ENCODE measurements around the gene PDS5A. TPM values are rescaled to one million over a fixed set of nuclear protein-coding genes. Genes with fewer than 3 reads are reported as not detected.
"Not testable (repeated sequence)": the region's sequence is repeated elsewhere in the genome, so short reads cannot be mapped to it uniquely, and the experiment has no call there.

The PDS5A gene
- total RNA-seq, 1 donor from 2014 or later, result 33.1 TPM

- no peak for DNase-seq (ENCODE audit: low spot score)
- intact Hi-C loops (cut with DNase I), result no loop called here
Measured at GRCh38 chr4:39855909-39856512, 121.7 kb downstream of the PDS5A start.

GRCh38 chr4:39852636-39853035, 125.1 kb downstream of the PDS5A start:
- DNase-seq (ENCODE audit: low spot score), result no peak
- intact Hi-C loops (cut with DNase I), result no loop called here

DNA sequence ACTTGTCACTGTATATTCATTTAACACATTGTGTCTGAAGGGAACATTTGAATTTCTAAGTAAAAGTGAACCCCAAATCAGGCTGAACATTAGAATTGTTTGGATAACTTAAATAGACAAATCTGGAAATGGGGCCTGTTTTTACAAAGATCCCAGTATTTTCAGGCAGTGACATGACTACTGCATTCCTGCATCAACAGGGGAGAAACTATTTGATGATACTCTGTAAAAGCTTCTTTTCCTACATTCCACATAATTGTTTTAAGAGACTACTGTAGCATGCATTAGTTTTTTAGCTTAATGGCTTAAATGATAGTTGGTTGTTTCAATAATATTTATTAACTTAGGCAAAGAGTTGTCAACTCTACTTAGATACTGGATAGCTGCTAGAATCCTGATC, 127.0 kb downstream of the PDS5A start:
- DNase-seq (ENCODE audit: low spot score), result no peak
- intact Hi-C loops (cut with DNase I), result no loop called here

GRCh38 chr4:39846705-39847104, 131.0 kb downstream of the PDS5A start:
- intact Hi-C loops (cut with DNase I), result no loop called here
- DNase-seq (ENCODE audit: low spot score), result no peak

- no peak for DNase-seq (ENCODE audit: low spot score)
- intact Hi-C loops (cut with DNase I), result no loop called here
Measured at GRCh38 chr4:39846120-39846519, 131.6 kb downstream of the PDS5A start.

- intact Hi-C loops (cut with DNase I), result no loop called here
- DNase-seq (ENCODE audit: low spot score), result no peak
Measured at GRCh38 chr4:39841894-39842293, 135.8 kb downstream of the PDS5A start.

DNA sequence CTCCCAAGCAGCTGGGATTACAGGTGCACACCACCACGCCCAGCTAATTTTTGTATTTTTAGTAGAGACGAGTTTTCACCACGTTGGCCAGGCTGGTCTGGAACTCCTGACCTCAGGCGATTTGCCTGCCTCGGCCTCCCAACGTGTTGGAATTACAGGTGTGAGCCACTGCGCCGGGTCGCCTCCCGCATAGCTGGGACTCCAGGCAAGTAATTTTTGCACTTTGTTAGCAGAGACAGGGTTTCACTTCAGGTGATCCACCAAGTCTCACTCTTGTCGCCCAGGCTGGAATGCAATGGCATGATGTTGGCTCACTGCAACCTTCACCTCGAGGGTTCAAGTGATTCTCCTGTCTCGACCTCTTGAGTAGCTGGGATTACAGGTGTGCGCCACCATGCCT, 137.2 kb downstream of the PDS5A start:
- DNase-seq (ENCODE audit: low spot score); intact Hi-C loops (cut with DNase I): not testable (repeated sequence)

DNA sequence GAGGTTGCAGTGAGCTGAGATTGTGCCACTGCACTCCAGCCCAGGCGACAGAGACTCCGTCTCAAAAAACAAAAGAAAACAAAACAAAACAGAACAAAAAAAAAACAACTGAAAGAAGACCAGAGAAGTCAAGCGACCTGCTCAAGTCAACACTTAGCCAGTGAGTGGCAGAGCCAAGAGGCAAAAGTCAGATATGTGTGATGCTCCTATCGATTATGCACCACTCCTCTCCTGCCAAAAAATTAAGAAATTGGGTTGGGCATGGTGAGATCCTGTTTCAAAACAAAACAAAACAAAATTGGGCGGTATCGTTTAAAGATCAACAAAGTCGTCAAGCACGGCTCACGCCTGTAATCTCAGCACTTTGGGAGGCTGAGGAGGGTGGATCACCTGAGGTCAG, 137.7 kb downstream of the PDS5A start:
- no peak for DNase-seq (ENCODE audit: low spot score)
- intact Hi-C loops (cut with DNase I), result no loop called here

DNA sequence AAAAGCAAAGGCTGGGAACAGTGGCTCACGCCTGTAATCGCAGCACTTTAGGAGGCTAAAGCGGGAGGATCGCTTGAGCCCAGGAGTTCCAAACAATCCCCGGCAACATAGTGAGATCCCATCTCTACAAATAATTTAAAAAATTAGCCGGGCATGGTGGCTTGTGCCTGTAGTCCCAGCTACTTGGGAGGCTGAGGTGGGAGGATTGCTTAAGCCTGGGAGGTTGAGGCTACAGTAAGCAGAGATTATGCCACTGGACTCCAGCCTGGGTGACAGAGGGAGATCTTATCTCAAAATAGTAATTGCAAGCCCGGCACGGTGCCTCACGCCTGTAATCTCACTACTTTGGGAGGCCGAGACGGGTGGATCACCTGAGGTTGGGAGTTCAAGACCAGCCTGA, 139.3 kb downstream of the PDS5A start:
- intact Hi-C loops (cut with DNase I), result not testable (repeated sequence)

GRCh38 chr4:39834269-39834668, 143.4 kb downstream of the PDS5A start:
- DNase-seq (ENCODE audit: low spot score), result no peak
- intact Hi-C loops (cut with DNase I), result no loop called here

More for the DNA sequence above, 139.3 kb downstream of the PDS5A start:
- DNase-seq (ENCODE audit: low spot score), result not testable (repeated sequence)

DNA sequence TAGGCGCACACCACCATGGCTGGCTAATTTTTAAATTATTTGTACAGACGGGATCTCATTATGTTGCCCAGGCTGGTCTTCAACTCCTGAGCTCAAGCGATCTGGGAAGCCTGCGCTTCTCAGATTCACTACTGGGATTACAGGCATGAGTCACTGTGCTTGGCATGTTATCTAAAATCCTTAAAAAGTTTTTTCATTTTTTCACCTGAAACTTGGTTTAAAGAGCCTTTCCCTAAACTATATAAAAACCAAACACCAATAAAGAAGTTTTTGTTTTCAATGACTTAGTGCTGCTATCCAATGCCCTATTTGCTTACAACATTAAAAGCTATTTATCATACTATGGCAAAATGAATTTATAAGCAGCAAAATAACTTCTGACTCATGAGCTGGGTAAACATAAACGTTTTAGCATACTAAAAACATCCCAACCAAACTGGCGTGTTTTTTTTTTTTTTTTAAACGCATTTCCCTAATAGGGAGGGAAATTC, 151.9 kb downstream of the PDS5A start:
- intact Hi-C loops (cut with DNase I), result no loop called here
- DNase-seq (ENCODE audit: low spot score), result no peak

GRCh38 chr4:39825090-39825489, 152.6 kb downstream of the PDS5A start:
- DNase-seq (ENCODE audit: low spot score), result no peak
- intact Hi-C loops (cut with DNase I), result no loop called here

DNA sequence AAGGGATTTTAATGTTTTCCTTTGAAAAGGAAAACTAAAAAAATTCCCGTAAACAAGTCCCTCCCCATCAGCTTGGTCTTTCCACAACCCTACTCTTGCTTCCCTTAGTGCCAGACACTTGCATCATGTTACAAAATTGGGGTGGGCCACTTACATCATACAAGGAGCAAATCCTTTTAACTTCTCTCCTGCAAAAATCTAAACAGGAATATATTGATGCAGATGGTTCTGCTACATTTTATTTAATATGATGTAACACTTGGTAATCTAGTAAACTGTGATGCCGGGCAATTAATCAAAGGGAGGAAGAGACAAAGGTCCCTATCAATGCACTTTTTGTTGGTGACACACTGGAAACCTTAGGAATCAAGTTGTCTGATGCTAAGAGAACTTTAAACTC, 154.5 kb downstream of the PDS5A start:
- intact Hi-C loops (cut with DNase I), result no loop called here
- no peak for DNase-seq (ENCODE audit: low spot score)

- intact Hi-C loops (cut with DNase I), result no loop called here
- no peak for DNase-seq (ENCODE audit: low spot score)
Measured at GRCh38 chr4:39822662-39823061, 155.0 kb downstream of the PDS5A start.

DNA sequence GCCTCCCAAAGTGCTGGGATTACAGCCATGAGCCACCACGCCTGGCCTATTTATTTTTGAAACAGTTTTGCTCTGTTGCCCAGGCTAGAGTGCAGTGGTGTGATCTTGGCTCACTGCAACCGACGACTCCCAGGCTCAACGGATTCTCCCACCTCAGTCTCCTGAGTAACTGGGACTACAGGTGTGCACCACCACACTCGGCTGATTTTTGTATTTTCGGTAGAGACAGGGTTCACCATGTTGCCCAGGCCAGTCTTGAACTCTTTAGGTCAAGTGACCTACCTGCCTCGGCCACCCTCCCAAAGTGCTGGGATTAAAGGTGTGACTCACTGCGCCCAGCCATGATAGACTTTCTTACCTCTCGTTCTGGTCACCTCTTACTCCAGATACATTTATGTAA, 155.8 kb downstream of the PDS5A start:
- DNase-seq (ENCODE audit: low spot score), result no peak
- intact Hi-C loops (cut with DNase I), result no loop called here

GRCh38 chr4:39820186-39820585, 157.5 kb downstream of the PDS5A start:
- DNase-seq (ENCODE audit: low spot score), result no peak
- intact Hi-C loops (cut with DNase I), result no loop called here

DNA sequence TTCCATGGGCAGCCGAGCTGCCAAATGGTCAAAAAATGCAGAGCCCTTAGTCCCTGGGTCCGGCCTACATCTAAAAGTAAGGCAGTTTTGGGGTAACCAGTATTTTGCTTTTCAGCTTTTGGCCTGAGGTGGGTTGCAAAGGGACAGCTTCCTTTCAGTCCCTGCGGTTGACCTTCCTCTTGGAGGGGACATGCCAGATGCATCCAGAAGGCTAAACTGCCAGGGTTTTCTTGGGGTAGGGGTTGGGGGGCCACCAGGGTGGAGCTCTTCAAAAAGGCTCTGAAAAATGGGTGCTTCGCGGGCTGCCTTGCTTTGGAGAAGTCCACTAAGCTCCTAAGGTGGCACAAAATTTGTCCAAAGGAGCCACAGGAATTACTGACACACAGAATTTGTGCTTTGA, 159.1 kb downstream of the PDS5A start:
- intact Hi-C loops (cut with DNase I), result no loop called here
- DNase-seq (ENCODE audit: low spot score), result no peak

DNA sequence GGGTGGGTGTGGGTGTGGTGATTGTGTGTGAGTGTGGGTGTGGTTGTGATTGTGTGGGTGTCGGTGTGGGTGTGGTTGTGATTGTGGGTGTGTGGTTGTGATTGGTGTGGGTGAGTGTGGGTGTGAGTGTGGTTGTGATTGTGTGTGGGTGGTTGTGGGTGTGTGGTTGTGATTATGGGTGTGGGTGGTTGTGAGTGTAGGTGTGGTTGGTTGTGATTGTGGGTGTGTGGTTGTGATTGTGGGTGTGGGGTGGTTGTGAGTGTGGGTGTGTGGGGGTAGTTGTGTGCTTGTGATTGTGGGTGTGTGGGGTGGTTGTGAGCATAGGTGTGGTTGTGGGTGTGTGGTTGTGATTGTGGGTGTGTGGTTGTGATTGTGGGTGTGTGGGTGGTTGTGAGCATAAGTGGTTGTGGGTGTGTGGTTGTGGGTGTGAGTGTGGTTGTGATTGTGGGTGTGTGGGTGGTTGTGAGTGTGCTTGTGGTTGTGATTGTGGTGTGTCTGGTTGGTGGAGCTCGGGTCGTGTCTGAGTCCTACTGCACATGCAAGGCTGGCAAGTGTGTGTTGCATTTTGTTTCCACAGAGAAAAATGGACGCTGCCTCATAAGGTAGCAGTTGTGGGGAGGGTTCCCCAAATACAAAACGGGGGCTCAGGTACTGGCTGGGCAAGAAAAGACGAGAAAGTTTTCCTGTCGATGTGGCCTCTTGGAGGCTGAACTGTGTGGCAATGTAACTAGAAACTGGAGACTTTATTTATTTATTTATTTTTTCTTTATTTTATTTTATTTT, 163.1 kb downstream of the PDS5A start:
- intact Hi-C loops (cut with DNase I), result no loop called here

GRCh38 chr4:39813761-39814160, 163.9 kb downstream of the PDS5A start:
- DNase-seq (ENCODE audit: low spot score); intact Hi-C loops (cut with DNase I): not testable (repeated sequence)

More for the DNA sequence above, 163.1 kb downstream of the PDS5A start:
- DNase-seq (ENCODE audit: low spot score), result no peak

DNA sequence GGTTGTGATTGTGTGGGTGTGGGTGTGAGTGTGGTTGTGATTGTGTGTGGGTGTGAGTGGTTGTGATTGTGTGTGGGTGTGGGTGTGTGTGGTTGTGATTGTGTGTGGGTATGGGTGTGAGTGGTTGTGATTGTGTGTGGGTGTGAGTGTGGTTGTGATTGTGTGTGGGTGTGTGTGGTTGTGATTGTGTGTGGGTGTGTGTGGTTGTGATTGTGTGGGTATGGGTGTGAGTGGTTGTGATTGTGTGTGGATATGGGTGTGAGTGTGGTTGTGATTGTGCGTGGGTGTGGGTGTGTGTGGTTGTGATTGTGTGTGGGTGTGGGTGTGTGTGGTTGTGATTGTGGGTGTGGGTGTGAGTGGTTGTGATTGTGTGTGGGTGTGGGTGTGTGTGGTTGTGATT, 164.7 kb downstream of the PDS5A start:
- DNase-seq (ENCODE audit: low spot score); intact Hi-C loops (cut with DNase I): not testable (repeated sequence)

DNA sequence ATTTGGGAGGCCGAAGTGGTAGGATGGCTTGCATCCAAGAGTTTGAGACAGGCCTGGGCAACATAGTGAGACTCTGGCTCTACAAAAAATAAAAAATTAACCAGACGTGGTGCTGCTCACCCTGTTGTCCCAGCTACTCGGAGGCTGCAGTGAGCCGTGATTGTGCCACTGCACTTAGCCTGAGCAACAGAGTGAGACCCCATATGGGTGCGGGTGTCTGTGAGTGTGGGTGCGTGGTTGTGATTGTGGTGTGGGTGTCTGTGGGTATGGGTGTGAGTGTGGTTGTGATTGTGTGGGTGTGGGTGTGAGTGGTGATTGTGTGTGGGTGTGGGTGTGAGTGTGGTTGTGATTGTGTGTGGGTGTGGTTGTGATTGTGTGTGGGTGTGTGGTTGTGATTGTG, 165.2 kb downstream of the PDS5A start:
- intact Hi-C loops (cut with DNase I), result no loop called here
- DNase-seq (ENCODE audit: low spot score), result no peak
